Ovary (tissue), 3 donors: Measurements from ENCODE around the gene UBR1.

Experiments
- CTCF ChIP-seq, 3 donors: fragments of 450-650 bp in 2 of 3; fragments of 200-600 bp in 1 of 3; IDR thresholded peaks; one replicate each; pipeline versions ENCODE4 v1.5.1 to v1.8.0; 2016 to 2022; ENCODE audit warnings: antibody characterized with exemption in 3 of 3, mild to moderate bottlenecking in 1 of 3
- EP300 ChIP-seq: sonication (generic); formaldehyde crosslinking; IDR thresholded peaks from one replicate; pipeline ENCODE4 v1.6.1; 2017; ENCODE audit warnings: antibody characterized with exemption
- donor health status: DM: no; HTN: no; CAD: no.

GRCh38 chr15:43086551-43086950 is 19.3 kb downstream of the UBR1 start:
- TF ChIP-seq CTCF (IDR thresholded peaks at IDR 0.05) (no peak), EP300 (no peak)
